Kasumi-1 (cell line): Measurements from ENCODE around the gene SNCG.
"Not testable (repeated sequence)": the region's sequence is repeated elsewhere in the genome, so short reads cannot be mapped to it uniquely, and the experiment has no call there.

Source experiments
- DNase-seq, 2 experiments: peaks; one replicate each; lab custom pipeline; 2025; lab: John Stamatoyannopoulos, UW

The SNCG gene

DNA sequence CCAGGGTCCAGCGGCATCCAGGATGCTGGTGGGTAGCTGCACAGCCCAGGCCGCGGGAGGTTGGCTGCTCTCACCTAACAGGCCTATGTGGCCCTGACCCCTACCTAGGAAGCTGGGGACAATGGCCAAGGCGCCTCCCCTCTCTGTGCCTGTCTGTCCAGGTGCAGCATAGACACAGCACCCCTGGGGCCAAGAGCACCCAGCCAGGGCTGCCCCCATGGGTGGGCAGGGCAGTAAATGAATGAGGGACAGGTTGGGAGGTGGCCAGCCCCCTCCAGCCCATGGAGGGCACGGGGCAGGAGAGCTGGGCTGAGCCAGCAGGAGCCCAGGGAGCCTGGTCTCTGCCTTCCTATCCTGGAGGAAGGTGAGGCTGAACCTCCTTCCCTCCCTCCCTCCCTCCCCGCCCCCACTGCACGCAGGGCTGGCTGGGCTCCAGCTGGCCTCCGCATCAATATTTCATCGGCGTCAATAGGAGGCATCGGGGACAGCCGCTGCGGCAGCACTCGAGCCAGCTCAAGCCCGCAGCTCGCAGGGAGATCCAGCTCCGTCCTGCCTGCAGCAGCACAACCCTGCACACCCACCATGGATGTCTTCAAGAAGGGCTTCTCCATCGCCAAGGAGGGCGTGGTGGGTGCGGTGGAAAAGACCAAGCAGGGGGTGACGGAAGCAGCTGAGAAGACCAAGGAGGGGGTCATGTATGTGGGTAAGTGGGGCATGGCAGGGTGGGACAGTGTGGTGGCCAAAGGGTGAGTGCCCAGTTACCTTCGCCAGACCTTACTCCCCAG, at the start of gene SNCG:
SNCG (plus strand) TSS at position 484 of the 785 bp plus-strand sequence; CDS start at position 583, 99 bp downstream.
- no peak for DNase-seq

DNA sequence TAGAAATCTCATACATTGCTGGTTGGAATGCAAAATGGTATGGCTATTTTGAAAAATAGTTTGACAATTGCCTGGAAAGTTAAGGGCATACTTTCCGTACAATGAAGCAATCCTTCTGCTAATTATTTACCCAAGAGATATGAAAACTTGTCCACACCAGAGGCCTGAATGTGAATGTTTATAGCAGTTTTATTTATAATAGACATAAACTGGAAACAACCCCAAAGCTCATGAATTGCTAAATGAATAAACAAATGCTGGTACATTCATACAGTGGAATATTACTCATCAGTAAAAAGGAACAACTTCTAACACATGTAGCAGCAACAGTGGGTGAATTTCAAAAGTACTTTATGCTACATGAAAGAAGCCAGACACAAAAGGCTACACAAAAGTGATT, 43.7 kb upstream of the SNCG start:
- no peak for DNase-seq

DNA sequence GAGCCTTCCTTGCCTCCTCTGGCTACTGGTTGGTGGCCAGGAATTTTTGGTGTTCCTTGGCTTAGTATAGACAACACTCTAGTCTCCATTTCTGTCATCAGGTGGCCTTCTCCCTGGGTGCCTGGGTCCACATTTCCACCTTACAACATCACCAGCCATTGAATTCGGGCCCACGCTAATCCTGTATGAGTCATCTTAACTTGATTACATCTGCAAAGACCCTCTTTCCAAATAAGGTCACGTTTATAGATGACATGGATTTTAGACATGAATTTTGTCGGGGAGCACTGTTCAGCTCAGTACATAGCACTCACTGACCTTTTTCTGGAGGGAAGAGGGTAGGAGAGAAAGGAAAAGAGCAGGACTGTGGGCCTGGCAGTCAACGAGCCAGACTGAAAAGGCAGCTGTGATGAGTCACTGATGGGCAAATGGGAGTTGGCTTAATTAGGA, 40.4 kb upstream of the SNCG start:
- no peak for DNase-seq

DNA sequence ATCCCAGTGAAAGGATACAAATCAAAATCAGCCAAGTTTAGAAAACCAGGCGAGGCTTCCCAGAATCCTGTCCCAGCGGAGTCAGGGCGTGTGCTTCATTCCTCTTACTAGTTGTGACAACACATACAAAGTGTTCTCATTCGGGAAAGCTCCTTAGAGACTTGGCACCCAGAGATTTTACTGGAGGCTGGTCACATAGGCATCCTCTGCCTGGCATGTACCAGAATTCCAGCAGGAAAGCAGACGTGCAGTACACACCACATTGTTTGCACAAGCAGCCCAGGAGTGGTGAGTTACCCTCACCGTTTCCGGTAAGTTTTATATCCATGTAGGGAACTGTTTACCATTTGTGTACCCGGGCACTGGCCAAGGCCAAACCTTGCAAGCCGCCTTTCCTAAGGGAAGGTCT, 35.8 kb upstream of the SNCG start:
- DNase-seq: no peak

DNA sequence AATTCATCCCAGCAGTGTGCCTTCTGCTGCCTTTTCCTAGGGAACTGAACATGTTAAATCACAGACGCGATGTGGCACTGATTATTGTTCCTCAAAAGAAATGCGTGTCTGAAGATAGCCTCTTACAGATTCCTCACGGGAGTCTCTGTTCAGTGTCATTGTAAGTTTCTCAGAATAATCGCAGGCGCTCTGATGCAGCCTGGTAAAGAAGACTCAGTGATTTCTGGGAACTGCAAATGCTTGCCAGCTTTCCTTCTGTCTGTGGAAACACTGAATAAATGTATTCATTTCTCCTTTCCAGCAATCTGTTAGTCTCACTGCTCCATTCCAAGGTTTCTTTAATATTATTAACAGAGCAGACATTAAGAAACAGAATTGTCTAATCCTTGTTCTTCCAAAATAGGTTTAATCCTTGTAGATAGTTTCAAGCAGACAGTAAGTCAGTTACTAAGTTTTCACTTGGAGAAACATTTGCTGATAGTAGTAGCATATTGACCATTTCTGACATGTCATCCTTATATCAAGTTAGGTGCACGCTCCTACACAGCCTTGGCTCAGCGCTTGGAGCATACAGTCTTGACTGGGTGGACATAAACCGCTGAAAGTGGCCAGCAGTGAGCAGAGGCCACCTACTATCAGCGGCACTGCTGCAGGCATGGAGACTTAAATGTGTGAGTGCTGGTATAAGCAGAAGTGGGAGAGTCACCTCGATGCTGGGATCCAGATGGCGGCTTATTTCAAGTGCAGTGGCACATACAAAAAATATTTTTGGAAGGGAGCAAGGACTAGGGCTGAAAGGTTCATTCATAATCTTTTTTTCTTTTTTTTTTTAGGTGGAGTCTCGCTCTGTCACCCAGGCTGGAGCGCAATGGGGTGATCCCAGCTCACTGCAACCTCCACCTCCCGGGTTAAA, 28.7 kb upstream of the SNCG start:
- no peak for DNase-seq

DNA sequence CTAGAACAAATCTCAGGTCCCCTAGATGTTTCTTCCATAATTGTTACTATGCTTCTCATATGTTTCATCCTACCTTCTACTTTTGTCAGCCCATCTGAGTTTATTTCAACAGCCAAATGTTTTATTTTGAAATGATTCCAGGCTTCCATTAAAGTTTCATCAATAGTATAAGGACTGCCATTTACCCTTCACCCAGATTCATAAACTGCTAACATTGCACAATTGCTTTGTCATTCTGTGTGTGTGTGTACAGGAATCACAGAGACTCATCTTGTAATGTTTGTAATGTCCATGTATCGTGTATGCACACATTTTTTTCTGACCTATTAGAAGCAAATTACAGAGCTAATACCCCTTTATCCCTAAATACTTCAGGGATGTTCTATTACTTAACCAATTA, 26.5 kb upstream of the SNCG start:
- no peak for DNase-seq

DNA sequence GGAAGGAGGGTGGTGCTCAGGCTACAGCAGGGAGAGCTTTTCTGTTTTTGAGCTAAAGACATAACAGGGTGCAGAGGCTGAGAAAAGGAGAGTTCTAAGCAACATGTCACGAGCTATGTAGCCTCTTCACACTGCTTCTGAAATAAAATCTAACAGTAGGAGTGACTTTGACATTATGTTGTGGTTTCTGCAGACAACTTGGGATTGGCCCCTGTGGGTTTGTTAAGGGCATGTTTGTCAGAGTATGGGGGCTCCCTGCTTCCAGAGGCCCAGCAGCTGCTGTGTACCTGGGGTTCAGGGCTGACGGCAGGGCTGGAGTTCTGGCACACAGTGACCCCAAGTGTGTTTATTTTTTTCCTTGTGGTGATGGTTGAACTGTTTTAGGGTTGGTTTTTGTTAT, 25.7 kb upstream of the SNCG start:
- DNase-seq: no peak

DNA sequence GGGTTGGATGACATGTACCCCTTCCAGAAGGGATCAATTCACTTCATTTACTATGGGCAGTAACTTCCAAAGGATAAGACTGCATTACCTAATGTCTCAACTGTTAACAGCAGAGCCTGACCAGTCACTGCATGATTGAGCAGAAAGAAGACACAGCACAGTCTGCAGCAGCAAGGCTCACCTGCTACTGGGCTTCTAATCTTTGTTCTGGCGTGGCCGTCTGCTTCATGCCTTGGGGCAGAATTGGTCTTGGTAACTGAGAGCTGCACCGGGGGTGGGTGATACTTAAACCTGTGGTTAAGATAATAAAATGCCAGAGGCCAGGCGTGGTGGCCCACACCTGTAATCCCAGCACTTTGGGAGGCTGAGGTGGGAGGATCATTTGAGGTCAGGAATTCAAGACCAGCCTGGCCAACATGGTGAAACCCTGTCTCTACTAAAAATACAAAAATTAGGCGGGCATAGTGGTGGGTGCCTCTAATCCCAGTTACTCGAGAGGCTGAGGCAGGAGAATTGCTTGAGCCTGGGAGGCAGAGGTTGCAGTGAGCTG, 24.2 kb upstream of the SNCG start:
- DNase-seq: not testable (repeated sequence)

DNA sequence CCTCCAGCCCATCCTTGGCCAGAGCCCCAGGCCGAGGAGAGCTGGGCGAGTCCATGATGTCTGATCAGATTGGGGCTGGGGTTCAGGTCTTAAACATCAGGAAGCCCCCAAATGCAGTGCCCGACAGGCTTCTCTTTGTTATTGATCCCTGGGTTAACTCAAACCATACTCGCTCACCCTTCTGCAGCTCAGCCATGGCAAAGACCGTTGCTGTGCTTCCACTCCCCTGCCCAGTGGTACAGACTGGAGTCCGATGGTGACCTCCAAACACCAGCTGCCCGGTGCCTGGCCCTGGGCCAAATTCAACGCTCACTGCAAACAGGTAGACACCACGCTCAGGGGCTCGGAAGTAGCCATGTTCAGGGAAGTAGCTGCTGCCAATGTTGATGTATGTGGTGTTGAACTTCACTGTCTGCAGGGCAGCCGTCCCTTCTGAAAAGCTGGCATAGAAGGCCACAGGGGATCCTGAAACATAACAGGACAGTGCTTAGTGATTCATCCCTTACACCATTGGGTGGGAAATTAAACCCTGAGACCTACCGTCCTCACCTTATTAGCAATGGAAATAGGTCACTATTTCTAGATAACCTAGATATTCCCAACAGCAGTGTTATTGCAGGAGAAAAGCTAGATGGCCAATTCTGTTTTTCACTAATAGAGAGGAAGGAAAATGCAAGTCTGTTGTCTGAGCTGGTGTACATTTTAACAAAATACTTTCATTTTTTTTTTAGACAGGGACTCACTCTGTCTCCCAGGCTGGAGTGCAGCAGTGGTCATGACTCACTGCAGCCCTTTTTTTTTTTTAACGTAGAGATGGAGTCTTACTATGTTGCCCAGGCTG, 21.5 kb upstream of the SNCG start:
- DNase-seq: no peak

DNA sequence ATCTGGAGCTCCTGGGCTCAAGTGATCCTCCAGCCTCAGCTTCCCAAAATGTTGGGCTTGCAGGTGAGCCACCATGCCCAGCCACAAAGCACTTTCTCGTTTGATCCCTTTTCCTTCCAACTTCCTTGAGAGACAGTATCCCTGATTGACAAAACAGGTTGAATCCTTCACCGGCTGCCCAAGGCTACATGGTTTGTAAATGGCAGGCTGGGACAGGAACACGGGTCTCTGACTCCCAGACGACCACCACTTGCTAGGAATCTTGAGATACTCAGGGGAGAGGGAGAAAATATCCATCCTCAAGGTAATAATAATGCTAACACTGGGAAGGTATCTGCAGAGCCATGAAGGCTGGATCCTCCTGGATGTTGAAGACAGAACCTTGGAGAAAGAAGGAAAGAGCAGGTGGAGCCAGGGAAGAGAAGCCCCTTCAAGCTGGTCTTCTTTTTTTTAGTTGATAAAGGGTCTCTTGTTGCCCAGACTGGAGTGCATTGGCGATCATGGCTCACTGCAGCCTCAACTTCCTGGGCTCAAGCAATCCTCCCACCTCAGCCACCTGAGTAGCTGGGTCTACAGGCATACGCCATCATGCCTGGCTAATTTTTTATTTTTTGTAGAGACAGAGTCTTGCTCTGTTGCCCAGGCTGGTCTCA, 20.8 kb upstream of the SNCG start:
- DNase-seq: no peak

DNA sequence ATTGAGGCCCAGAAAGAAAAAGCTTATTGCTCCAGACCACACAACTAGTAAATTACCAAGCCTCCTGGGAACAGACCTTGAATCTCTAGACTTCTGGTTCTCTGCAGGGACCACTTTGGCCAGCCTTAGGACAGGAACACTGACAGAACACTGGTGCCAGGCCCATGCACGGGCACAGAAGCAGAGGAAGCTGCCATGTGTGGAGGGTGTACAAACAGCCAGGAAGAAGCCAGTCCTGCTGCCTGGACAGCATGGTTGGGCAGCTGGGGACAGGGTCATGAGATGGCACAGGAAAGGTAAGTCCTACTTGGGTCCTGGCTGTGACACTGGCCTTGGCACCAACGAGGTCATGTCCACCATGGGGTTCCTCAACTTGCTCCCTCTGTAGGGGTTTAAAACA, 20.1 kb upstream of the SNCG start:
- no peak for DNase-seq

DNA sequence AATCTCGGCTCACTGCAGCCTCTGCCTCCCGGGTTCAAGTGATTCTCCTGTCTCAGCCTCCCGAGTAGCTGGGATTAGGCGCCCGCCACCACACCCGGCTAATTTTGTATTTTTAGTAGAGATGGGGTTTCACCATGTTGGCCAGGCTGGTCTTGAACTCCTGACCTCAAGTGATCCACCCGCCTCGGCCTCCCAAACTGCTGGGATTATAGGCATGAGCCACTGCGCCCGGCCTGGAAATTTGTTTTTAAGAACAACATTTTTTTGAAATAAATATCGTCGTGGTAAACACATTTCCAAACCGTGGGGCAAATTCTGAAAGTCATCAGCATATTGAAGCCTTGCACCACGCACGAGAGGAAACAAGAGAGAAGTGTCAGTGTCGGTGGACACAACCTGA, 18.3 kb upstream of the SNCG start:
- DNase-seq: not testable (repeated sequence)

DNA sequence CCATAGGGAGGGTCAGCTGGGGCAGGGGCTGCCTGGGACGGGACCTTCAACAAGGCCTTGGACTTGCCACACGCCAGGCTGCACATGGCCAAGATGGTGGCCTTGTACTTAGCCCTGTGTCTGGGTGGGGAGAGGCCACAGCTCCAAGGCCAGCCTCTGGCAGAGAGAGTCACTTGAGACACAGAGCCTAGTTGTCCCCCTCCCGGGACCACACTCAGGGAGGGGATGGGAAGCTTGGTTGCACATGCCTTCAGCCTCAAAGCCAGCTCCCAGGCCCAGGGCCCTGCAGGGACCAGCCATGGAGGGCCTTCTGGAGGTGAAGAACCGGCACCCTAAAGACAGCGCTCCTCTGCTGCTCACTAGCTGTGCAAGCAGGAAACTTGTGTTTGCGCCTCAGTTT, 17.7 kb upstream of the SNCG start:
- no peak for DNase-seq

DNA sequence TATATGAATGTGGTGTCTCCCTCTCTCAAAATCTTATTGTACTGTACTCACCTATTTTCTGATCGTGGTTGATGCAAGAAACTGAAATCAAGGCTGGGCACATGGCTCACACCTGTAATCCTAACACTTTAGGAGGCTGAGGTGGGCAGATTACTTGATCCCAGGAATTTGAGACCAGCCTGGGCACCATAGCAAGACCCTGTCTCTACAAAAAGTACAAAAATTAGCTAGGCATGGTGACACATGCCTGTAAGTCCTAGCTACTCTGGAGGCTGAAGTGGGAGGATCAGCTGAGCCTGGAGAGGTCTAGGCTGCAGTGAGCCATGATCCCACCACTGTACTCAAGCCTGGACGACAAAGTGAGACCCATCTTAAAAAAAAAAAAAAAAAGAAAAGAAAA, 17.0 kb upstream of the SNCG start:
- no peak for DNase-seq

DNA sequence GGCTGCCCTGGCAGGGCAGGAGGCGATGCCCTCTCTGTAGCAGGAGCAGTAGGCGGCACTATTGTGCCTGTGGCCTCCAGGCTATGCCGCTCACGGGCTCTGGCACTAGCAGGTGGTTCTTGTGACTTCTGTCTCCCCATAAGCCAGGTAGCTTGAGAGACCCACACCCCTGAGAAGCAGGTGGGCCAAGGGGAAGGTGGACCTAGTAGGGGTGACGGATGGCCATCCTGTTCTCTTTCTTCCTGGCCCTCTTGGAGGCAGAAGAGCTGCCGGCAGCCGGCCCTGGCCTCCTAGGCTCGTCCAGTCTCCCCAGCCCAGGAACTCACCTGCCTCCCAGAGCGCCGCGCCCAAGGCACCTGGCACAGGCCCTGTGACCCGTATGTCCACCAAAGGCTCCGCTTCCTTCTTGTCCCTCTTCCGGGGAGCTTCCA, 16.4 kb upstream of the SNCG start:
- DNase-seq: no peak

DNA sequence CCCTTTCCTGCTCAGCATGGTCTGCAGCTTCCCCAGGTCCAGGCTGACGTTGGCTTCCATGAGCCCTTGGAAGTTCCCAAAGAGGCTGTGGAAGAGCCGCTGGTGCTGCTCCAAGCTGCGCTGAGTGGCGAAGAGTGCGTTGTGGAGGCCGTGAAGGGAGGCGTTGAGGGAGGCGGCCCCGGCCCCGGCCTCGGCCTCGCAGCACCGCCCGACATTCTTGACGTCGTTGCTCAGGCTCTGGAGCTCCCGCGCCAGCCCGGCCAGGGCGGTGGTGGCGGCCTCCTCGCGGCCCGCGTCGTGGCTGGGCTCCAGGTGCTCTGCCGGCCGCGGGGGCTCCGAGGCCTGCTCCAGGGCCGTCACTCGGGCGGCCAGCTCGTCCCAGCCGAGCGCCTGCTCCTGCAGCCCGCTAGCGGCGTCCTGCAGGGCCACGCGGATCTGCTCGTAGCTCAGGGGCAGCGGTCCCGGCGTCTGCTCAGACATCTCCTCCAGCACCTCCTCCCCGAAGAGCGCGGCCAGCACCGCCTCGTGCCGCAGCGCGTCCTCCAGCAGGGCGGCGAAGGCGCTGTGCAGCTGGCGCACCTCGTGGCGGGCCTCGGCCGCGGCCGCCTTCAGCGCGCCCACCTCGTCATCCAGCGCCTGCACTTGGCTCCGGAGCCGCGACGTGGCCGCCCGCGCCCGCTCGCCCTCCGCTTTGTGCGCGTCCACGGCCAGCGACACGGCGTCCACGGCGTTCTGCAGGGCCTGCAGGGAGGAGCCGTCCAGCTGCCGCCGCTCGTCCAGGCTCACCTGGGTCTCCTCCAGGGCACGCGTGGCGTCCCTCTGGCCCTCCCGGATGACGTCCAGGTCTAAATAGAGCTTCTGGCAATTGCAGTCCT, 15.7 kb upstream of the SNCG start:
- DNase-seq: no peak

DNA sequence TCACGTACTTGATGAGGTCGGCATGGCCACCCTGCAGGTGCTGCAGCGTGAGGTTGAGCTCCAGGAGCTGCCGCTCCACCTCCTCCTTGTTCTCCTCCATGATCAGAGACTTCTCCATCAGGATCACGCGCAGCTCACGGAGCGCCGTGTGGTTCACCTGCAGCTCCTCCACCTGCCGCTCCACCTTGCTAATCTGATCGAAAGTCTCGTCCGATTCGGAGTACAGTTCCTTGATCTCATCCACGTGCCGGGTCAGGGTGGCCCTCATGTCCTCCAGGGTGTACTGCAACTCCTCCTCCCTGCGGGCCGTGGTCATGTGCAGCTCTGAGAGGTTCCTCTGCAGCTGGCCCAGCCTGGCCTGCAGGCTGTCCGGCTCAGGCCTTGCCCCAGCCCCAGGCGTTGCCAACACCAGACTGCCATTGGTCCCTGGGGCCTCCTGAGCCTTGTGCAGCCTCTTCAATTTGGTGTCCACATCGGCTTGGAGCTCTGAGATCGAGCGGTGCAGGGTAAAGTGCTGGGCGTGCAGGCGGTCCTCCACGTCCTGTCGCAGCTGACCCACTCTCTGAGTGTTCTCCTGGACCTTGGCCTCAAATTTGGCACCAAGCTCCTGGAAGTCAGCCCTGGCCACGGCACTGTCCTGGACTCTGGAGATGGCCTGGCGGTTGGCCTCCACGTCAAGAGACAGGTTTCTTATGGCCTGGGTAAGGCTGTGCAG, 14.9 kb upstream of the SNCG start:
- DNase-seq: no peak

DNA sequence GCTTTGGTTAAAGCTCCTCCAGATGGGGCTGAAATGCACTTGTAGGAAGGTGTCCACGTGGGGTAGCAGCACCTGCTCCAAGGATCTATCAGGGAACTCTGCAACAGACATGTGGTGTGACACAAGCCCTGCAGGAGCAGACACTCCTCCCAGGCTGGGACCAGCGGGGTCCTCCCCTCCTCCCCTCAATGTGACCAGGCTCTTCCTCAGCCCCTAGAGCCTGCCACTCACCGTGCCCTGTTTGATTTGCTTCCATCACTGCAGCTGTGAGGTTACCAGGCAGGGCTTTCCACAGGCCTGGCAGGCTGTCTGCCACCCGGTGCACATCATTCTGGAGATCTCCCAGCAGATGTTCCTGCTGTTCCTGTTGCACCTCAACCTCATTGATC, 14.4 kb upstream of the SNCG start:
- no peak for DNase-seq

DNA sequence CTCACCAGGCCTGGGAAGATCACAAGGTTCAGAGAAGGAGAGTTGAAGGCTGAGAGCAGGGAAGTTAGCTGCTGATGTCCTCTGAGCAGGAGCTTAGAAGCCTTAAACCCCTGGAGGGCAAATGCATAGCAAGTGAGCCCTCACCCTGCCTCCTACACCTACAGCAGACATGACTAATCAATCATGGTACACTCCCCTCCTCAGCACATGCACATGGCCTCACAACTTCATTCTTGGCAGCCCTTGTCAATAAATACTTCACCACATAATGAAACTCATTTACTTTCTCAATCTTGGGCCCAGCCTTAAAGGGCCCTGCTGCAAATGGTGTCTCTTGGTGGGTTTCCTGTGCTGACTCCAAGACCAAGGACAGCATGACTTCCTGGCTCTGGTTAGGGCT, 13.9 kb upstream of the SNCG start:
- no peak for DNase-seq

DNA sequence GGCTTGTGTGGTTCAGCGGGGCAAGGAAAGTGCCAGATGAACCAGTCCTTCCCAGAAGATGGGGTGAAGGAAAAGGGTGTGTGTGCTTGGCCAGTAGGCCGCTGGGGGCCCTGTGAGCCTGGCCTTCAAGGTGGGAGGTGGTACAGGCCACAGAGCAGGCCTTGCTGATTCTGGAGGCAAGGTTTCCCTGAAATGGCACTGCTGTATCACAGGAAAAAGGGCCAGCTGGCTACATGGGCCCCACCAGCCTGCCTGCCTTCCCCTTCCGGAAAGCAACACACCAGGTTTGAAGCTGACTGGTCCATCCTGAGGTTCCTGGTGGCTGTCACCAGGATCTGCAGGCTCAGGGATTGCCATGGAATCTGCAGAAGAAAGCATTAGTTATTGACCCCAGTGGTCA, 13.5 kb upstream of the SNCG start:
- no peak for DNase-seq
